Muscle layer of duodenum (tissue), 2 donors: ENCODE results near the gene CSNK1G1.
"Not testable (repeated sequence)": the region's sequence is repeated elsewhere in the genome, so short reads cannot be mapped to it uniquely, and the experiment has no call there.

Source experiments
- H3K27ac ChIP-seq: one replicate; pipeline ENCODE4 v1.7.0; 2013; ENCODE audit warnings: mild to moderate bottlenecking, low read length
- H3K27me3 ChIP-seq: one replicate; pipeline ENCODE4 v1.7.0; 2013; ENCODE audit warnings: low read depth, mild to moderate bottlenecking, control low read depth, low read length
- H3K36me3 ChIP-seq, 2 donors: one replicate each; pipeline ENCODE4 v1.7.0; 2013; ENCODE audit warnings: low read length in 2 of 2, control low read depth in 1 of 2, mild to moderate bottlenecking in 1 of 2; ENCODE audit not compliant: insufficient read depth in 2 of 2, control insufficient read depth in 1 of 2
- H3K4me1 ChIP-seq, 2 donors: one replicate each; pipeline ENCODE4 v1.7.0; 2013; ENCODE audit warnings: low read length in 2 of 2, mild to moderate bottlenecking in 2 of 2, control low read depth in 1 of 2, moderate library complexity in 1 of 2; ENCODE audit not compliant: insufficient read depth in 2 of 2, control insufficient read depth in 1 of 2
- H3K4me3 ChIP-seq, 2 donors: one replicate each; pipeline ENCODE4 v1.7.0; 2013; ENCODE audit warnings: low read length in 2 of 2, low read depth in 1 of 2, mild to moderate bottlenecking in 1 of 2
- H3K9me3 ChIP-seq, 2 donors: one replicate each; pipeline ENCODE4 v1.7.0; 2013; ENCODE audit warnings: low read length in 2 of 2, control low read depth in 1 of 2, mild to moderate bottlenecking in 1 of 2; ENCODE audit not compliant: control insufficient read depth in 1 of 2
- donor health status: healthy.

Gene CSNK1G1

DNA sequence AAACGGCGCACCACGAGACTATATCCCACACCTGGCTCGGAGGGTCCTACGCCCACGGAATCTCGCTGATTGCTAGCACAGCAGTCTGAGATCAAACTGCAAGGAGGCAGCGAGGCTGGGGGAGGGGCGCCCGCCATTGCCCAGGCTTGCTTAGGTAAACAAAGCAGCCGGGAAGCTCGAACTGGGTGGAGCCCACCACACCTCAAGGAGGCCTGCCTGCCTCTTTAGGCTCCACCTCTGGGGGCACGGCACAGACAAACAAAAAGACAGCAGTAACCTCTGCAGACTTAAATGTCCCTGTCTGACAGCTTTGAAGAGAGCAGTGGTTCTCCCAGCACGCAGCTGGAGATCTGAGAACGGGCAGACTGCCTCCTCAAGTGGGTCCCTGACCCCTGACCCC, 29.0 kb downstream of the CSNK1G1 start:
- H3K36me3 ChIP-seq, H3K4me1 ChIP-seq, H3K9me3 ChIP-seq, H3K27ac ChIP-seq, H3K4me3 ChIP-seq, H3K27me3 ChIP-seq: not testable (repeated sequence)

GRCh38 chr15:64326458-64326857, 29.5 kb downstream of the CSNK1G1 start:
- H3K4me3 ChIP-seq, H3K36me3 ChIP-seq, H3K9me3 ChIP-seq, H3K27ac ChIP-seq, H3K27me3 ChIP-seq, H3K4me1 ChIP-seq: not testable (repeated sequence)

GRCh38 chr15:64324165-64324877, 31.7 kb downstream of the CSNK1G1 start:
- H3K4me1 ChIP-seq: no peaks in the 10 kb centered on the region
- H3K4me3 ChIP-seq: no peak overlapping the region
- no peaks in the 10 kb centered on the region for H3K9me3 ChIP-seq
- no peak overlapping the region for H3K27ac ChIP-seq
- H3K27me3 ChIP-seq: no peaks in the 10 kb centered on the region
- H3K36me3 ChIP-seq: no peaks in the 10 kb centered on the region

DNA sequence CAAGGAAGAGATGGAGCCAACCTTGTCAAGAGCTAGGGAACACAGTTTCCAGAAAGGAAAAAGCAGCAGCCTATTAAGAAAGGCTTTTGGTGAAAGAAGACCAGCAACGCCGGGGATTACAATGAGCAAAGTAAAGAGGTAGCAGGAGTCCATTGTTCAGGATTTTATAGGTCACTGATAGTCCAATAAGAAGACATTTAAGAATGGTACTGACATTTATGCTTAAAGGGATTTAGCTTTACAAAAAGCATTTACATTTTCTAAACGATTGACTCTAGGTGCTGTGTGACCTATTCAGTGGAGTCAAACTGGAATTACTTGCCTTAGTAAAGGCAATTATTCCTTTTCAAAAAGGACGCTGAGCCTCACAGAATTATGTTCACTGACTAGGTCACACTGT, 40.8 kb downstream of the CSNK1G1 start:
- H3K36me3 ChIP-seq: no peaks in the 10 kb centered on the region
- H3K4me3 ChIP-seq: no peak overlapping the region

GRCh38 chr15:64314456-64314855, 41.5 kb downstream of the CSNK1G1 start:
- Histone ChIP-seq H3K36me3 (no peaks in the 10 kb centered on the region), H3K4me3 (no peak overlapping the region), H3K4me1 (peaks cover 0 to 5% of the 10 kb centered on the region in 2 donors), H3K27me3 (no peaks in the 10 kb centered on the region), H3K9me3 (no peaks in the 10 kb centered on the region), H3K27ac (no peak overlapping the region)

More for the DNA sequence above, 40.8 kb downstream of the CSNK1G1 start:
- no peaks in the 10 kb centered on the region for H3K27me3 ChIP-seq
- no peak overlapping the region for H3K27ac ChIP-seq
- peaks cover 0 to 5% of the 10 kb centered on the region in 2 donors for H3K4me1 ChIP-seq
- no peaks in the 10 kb centered on the region for H3K9me3 ChIP-seq

GRCh38 chr15:64311566-64311965, 44.4 kb downstream of the CSNK1G1 start:
- Histone ChIP-seq H3K4me1 (peaks cover 0 to 5% of the 10 kb centered on the region in 2 donors), H3K36me3 (no peaks in the 10 kb centered on the region), H3K27me3 (no peaks in the 10 kb centered on the region), H3K4me3 (no peak overlapping the region), H3K9me3 (no peaks in the 10 kb centered on the region), H3K27ac (no peak overlapping the region)

DNA sequence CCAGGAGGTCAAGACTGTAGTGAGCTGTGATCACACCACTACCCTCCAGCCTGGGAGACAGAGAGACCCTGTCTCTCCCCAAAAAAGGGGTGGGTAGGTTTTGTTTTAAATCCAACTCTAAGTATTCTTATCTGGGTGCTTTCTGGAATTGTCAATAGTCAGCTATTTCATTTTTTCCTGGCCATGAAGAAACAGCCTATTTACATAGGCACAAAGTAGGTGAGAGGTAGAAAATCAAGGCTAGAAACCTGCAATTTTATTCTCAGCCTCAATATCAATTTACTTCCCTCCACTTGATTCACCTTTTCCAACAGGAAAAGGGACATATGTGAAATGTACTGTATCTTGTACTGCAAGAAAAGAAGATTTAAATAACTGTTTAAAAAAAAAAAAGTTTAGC, 45.9 kb downstream of the CSNK1G1 start:
- peaks cover 0 to 3% of the 10 kb centered on the region in 2 donors for H3K4me1 ChIP-seq
- H3K4me3 ChIP-seq: no peak overlapping the region
- H3K36me3 ChIP-seq: no peaks in the 10 kb centered on the region
- no peak overlapping the region for H3K27ac ChIP-seq
- H3K9me3 ChIP-seq: no peaks in the 10 kb centered on the region
- no peaks in the 10 kb centered on the region for H3K27me3 ChIP-seq

DNA sequence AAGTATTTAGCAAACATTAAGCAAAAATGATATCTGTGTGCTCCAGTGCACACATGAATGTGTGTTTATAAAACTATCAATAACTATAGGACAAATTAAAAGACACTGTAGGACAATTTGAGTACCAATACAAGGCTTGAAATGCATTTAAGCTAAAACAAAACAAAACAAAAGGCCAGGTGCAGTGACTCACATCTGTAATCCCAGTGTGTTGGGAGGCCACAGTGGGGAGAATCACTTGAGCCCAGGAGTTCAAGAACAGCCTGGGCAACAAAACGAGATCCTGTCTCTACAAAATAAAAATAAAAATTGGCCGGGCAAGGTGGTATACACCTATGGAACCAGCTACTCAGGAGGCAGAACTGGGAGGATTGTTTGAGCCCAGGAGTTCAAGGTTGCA, 50.7 kb downstream of the CSNK1G1 start:
- Histone ChIP-seq H3K4me1 (no peaks in the 10 kb centered on the region), H3K27ac (no peak overlapping the region), H3K4me3 (no peak overlapping the region), H3K9me3 (no peaks in the 10 kb centered on the region), H3K36me3 (peaks cover 2 to 3% of the 10 kb centered on the region in 2 donors), H3K27me3 (no peaks in the 10 kb centered on the region)

- no peaks in the 10 kb centered on the region for H3K9me3 ChIP-seq
- no peak overlapping the region for H3K27ac ChIP-seq
- H3K36me3 ChIP-seq: no peaks in the 10 kb centered on the region
- H3K27me3 ChIP-seq: no peaks in the 10 kb centered on the region
- H3K4me3 ChIP-seq: no peak overlapping the region
- H3K4me1 ChIP-seq: no peaks in the 10 kb centered on the region
These were observed 66.4 kb downstream of the CSNK1G1 start for GRCh38 chr15:64289550-64289949.

DNA sequence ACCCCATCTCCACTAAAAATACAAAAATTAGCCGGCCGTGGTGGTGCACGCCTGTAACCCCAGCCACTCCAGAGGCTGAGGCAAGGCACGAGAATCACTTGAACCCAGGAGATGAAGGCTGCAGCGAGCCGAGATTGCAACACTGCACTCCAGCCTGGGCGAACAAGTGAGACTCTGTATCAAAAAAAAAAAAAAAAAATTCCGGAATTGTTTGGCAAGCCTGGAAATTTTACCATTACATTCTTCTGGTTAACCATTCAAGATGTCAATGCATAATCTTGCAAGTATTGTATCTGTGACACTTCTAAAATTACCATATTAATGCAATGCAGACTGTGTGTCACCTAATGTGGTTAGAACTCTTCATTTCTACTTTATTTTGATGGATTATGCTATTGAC, 67.0 kb downstream of the CSNK1G1 start:
- Histone ChIP-seq H3K4me3 (no peak overlapping the region), H3K36me3 (no peaks in the 10 kb centered on the region)

DNA sequence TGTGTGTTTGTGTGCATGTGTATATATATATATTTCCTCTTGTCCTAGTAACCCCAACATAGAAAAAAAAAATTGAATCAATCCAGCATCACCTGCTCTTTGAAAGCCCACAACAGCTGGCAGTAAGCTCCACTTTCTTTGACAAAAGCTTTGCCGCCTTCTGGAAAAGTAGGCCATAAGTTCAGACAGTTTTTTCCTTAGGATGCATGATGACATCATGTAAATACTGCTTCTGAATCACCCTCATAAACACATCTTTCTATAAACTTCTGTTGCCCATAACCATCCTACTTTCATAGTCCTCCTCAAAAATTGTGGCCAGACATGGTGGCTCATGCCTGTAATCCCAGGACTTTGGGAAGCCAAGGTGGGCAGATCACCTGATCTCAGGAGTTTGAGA, 67.4 kb downstream of the CSNK1G1 start:
- no peaks in the 10 kb centered on the region for H3K27me3 ChIP-seq
- H3K27ac ChIP-seq: no peak overlapping the region
- H3K4me1 ChIP-seq: no peaks in the 10 kb centered on the region
- H3K9me3 ChIP-seq: no peaks in the 10 kb centered on the region
- no peak overlapping the region for H3K4me3 ChIP-seq
- H3K36me3 ChIP-seq: no peaks in the 10 kb centered on the region

More for the DNA sequence above, 67.0 kb downstream of the CSNK1G1 start:
- Histone ChIP-seq H3K9me3 (no peaks in the 10 kb centered on the region), H3K27me3 (no peaks in the 10 kb centered on the region), H3K4me1 (no peaks in the 10 kb centered on the region), H3K27ac (no peak overlapping the region)

- Histone ChIP-seq H3K36me3 (no peaks in the 10 kb centered on the region), H3K27me3 (no peaks in the 10 kb centered on the region), H3K4me3 (no peak overlapping the region), H3K27ac (no peak overlapping the region), H3K4me1 (no peaks in the 10 kb centered on the region), H3K9me3 (no peaks in the 10 kb centered on the region)
These were observed 68.0 kb downstream of the CSNK1G1 start for GRCh38 chr15:64287953-64288352.
